H1 (cell line): Measurements from ENCODE around the gene PLLP. TPM values are rescaled to one million over a fixed set of nuclear protein-coding genes. Genes with fewer than 3 reads are reported as not detected.

ENCODE experiments used
- CTCF ChIA-PET: fragments of 300-600 bp; sonication (Branson Sonifier 250); formaldehyde crosslinking; loops from one replicate; lab custom pipeline; 2021; ENCODE audit not compliant: partially characterized antibody; lab: Charles Lee
- POLR2A ChIA-PET: fragments of 300-600 bp; sonication (Branson Sonifier 250); formaldehyde crosslinking; loops from one replicate; lab custom pipeline; 2021; ENCODE audit warnings: inconsistent platforms; ENCODE audit not compliant: partially characterized antibody; lab: Charles Lee
- DNase-seq, 2 experiments: peaks; one replicate each; pipeline versions ENCODE4 v3.0.0 to v3.0.0-alpha.2; 2010 to 2022; ENCODE audit warnings: low spot score in 2 of 2, low read depth in 1 of 2, mixed read lengths in 1 of 2
- FAIRE-seq: peaks from 2 replicates; lab custom pipeline; 2011; peaks lifted over from hg19 to GRCh38; lab: Jason Lieb, UNC
- H2AFZ ChIP-seq: 2 replicates; pipeline ENCODE4 v1.8.1; 2012; ENCODE audit warnings: low read length, inconsistent platforms
- H2AK5ac ChIP-seq: 2 replicates; pipeline ENCODE4 v1.6.1; 2013; ENCODE audit warnings: low read depth, low read length
- H2BK120ac ChIP-seq: replicated peaks from 2 replicates; pipeline ENCODE3; 2013; ENCODE audit warnings: low read depth, low read length, inconsistent platforms
- H2BK12ac ChIP-seq: 2 replicates; pipeline ENCODE4 v1.6.1; 2013; ENCODE audit warnings: low read depth, low read length
- H2BK15ac ChIP-seq: 2 replicates; pipeline ENCODE4 v1.6.1; 2013; ENCODE audit warnings: low read length
- H2BK20ac ChIP-seq: 2 replicates; pipeline ENCODE4 v1.6.1; 2013; ENCODE audit warnings: low read length
- H2BK5ac ChIP-seq: 2 replicates; pipeline ENCODE4 v1.6.1; 2013; ENCODE audit warnings: low read depth, low read length
- H3K14ac ChIP-seq: 2 replicates; pipeline ENCODE4 v1.6.1; 2013; ENCODE audit warnings: inconsistent platforms; ENCODE audit not compliant: insufficient read length
- H3K18ac ChIP-seq: 2 replicates; pipeline ENCODE4 v1.6.1; 2013; ENCODE audit warnings: low read length; ENCODE audit errors: extremely low read depth
- H3K23ac ChIP-seq: 2 replicates; pipeline ENCODE4 v1.6.1; 2013; ENCODE audit warnings: inconsistent platforms; ENCODE audit not compliant: insufficient read length
- H3K23me2 ChIP-seq: 2 replicates; pipeline ENCODE4 v1.6.1; 2013; ENCODE audit warnings: low read depth, low read length
- H3K27ac ChIP-seq: 2 replicates; pipeline ENCODE4 v1.6.1; 2011; ENCODE audit warnings: low read depth, low read length, inconsistent platforms
- H3K27me3 ChIP-seq, 4 experiments: replicated peaks in 1 of 4; 1 replicate in 1 of 4; 2 replicates in 3 of 4; pipeline versions ENCODE4 v1.6.1 to v1.8.1; 2011 to 2013; ENCODE audit warnings: low read length in 3 of 4, mild to moderate bottlenecking in 3 of 4, inconsistent platforms in 2 of 4, mixed read lengths in 2 of 4, moderate library complexity in 1 of 4; ENCODE audit not compliant: control insufficient read depth in 3 of 4, insufficient read depth in 3 of 4; ENCODE audit errors: extremely low read depth in 1 of 4
- H3K36me3 ChIP-seq, 4 experiments: 2 replicates each; pipeline versions ENCODE4 v1.6.1 to v1.8.1; 2011 to 2013; ENCODE audit warnings: mild to moderate bottlenecking in 4 of 4, low read length in 3 of 4, moderate library complexity in 2 of 4, control low read depth in 1 of 4, inconsistent platforms in 1 of 4; ENCODE audit not compliant: insufficient read depth in 4 of 4, control insufficient read depth in 2 of 4
- H3K4ac ChIP-seq: replicated peaks from 2 replicates; pipeline ENCODE3; 2013; ENCODE audit warnings: low read length, low read depth, mixed read lengths, inconsistent platforms; ENCODE audit not compliant: insufficient read length
- H3K4me1 ChIP-seq, 4 experiments: replicated peaks in 1 of 4; 1 replicate in 1 of 4; 2 replicates in 3 of 4; pipeline versions ENCODE4 v1.6.1 to v1.8.1; 2011 to 2013; ENCODE audit warnings: low read length in 3 of 4, inconsistent platforms in 2 of 4, mixed read lengths in 1 of 4; ENCODE audit not compliant: insufficient read depth in 4 of 4, control insufficient read depth in 3 of 4
- H3K4me2 ChIP-seq, 2 experiments: 2 replicates each; pipeline versions ENCODE4 v1.6.1 to v1.8.1; 2011 to 2013; ENCODE audit warnings: low read depth in 2 of 2, low read length in 2 of 2, control low read depth in 1 of 2, inconsistent platforms in 1 of 2, mild to moderate bottlenecking in 1 of 2; ENCODE audit not compliant: insufficient read depth in 1 of 2
- H3K4me3 ChIP-seq, 4 experiments: fragments of 200-600, 300-600 bp in 1 of 4; sonication (generic), shearing (Covaris generic), sonication (Bioruptor Twin) in 1 of 4; 2 replicates each; pipeline versions ENCODE4 v1.5.1 to v1.8.1; 2011 to 2016; ENCODE audit warnings: low read length in 4 of 4, low read depth in 3 of 4, control low read depth in 2 of 4, inconsistent platforms in 2 of 4, mild to moderate bottlenecking in 2 of 4, mixed read lengths in 1 of 4, moderate library complexity in 1 of 4; ENCODE audit not compliant: insufficient read depth in 2 of 4; ENCODE audit errors: extremely low read depth in 1 of 4
- H3K56ac ChIP-seq: replicated peaks from 2 replicates; pipeline ENCODE3; 2013; ENCODE audit warnings: low read depth, mild to moderate bottlenecking, mixed read lengths, low read length, inconsistent platforms; ENCODE audit not compliant: insufficient read length
- H3K79me1 ChIP-seq: 2 replicates; pipeline ENCODE4 v1.6.1; 2013; ENCODE audit warnings: low read depth, low read length, control low read depth
- H3K79me2 ChIP-seq, 2 experiments: 2 replicates each; pipeline versions ENCODE4 v1.6.1 to v1.8.1; 2012 to 2013; ENCODE audit warnings: low read length in 2 of 2, mild to moderate bottlenecking in 2 of 2, inconsistent platforms in 1 of 2; ENCODE audit not compliant: insufficient read depth in 2 of 2, control insufficient read depth in 1 of 2
- H3K9ac ChIP-seq, 4 experiments: replicated peaks in 1 of 4; 1 replicate in 1 of 4; 2 replicates in 3 of 4; pipeline versions ENCODE4 v1.6.1 to v1.8.1; 2011 to 2013; ENCODE audit warnings: low read depth in 3 of 4, low read length in 3 of 4, control low read depth in 2 of 4, mild to moderate bottlenecking in 2 of 4, moderate library complexity in 2 of 4, inconsistent platforms in 1 of 4; ENCODE audit errors: extremely low read depth in 1 of 4
- H3K9me3 ChIP-seq, 2 experiments: 2 replicates each; pipeline versions ENCODE4 v1.6.1 to v1.8.1; 2012 to 2013; ENCODE audit warnings: mild to moderate bottlenecking in 2 of 2, moderate library complexity in 2 of 2, control low read depth in 1 of 2, inconsistent platforms in 1 of 2, low read depth in 1 of 2, low read length in 1 of 2, mixed read lengths in 1 of 2; ENCODE audit not compliant: insufficient read depth in 2 of 2
- H4K20me1 ChIP-seq, 2 experiments: replicated peaks in 1 of 2; 2 replicates each; pipeline versions ENCODE3 to v1.8.1; 2011 to 2013; ENCODE audit warnings: inconsistent platforms in 2 of 2, low read length in 2 of 2, mild to moderate bottlenecking in 1 of 2; ENCODE audit not compliant: insufficient read depth in 2 of 2, control insufficient read depth in 1 of 2
- H4K5ac ChIP-seq: 2 replicates; pipeline ENCODE4 v1.6.1; 2013; ENCODE audit warnings: low read length, low read depth, mixed read lengths, inconsistent platforms; ENCODE audit not compliant: insufficient read length
- H4K8ac ChIP-seq: 2 replicates; pipeline ENCODE4 v1.8.0; 2013; ENCODE audit warnings: mild to moderate bottlenecking, moderate library complexity, low read length, inconsistent platforms; ENCODE audit not compliant: insufficient read depth; ENCODE audit errors: extremely low read depth
- H4K91ac ChIP-seq: replicated peaks from 2 replicates; pipeline ENCODE3; 2013; ENCODE audit warnings: low read length, mixed read lengths, inconsistent platforms; ENCODE audit not compliant: insufficient read length
- BRCA1 ChIP-seq: IDR thresholded peaks from 2 replicates; pipeline ENCODE4 v1.6.1; 2012; ENCODE audit warnings: low read depth, low read length, improper control_type of control experiment
- JUND ChIP-seq: IDR thresholded peaks from 2 replicates; pipeline ENCODE4 v1.6.1; 2011; ENCODE audit warnings: mild to moderate bottlenecking, improper control_type of control experiment, low read length
- POU5F1 ChIP-seq: IDR thresholded peaks from 2 replicates; pipeline ENCODE4 v1.6.1; 2011; ENCODE audit warnings: low read depth, mild to moderate bottlenecking, low read length, moderate library complexity
- TAF7 ChIP-seq: optimal IDR thresholded peaks from 2 replicates; pipeline ENCODE3; 2011; ENCODE audit warnings: low read depth, mild to moderate bottlenecking, inconsistent platforms, low read length, moderate library complexity, borderline replicate concordance
- TEAD4 ChIP-seq: IDR thresholded peaks from 2 replicates; pipeline ENCODE4 v1.6.1; 2012; ENCODE audit warnings: low read depth, low read length, inconsistent platforms, mixed read lengths
- WGBS, 2 experiments: shearing (Covaris generic) in 1 of 2; methylation state at CpG; one replicate each; pipeline versions ENCODE4 v1.1.6 to v1.1.7; 2013 to 2015; ENCODE audit warnings: low lambda C conversion rate in 2 of 2, mixed read lengths in 2 of 2, inconsistent platforms in 1 of 2, low coverage in 1 of 2, missing lambda C conversion rate in 1 of 2; ENCODE audit not compliant: insufficient replicate concordance in 2 of 2, insufficient coverage in 1 of 2, insufficient read length in 1 of 2; ENCODE audit errors: extremely low coverage in 1 of 2, missing lambda C conversion rate in 1 of 2; 5-methylcytosine and 5-hydroxymethylcytosine counted together
- polyA plus RNA-seq, 7 experiments: library from polyadenylated mRNA; depleted of rRNA in 3 of 7; stranded (reverse) in 5 of 7; unstranded in 2 of 7; fragments of >200 nt in 5 of 7; fragments of 200-250 nt in 2 of 7; gene quantifications; 1 replicate in 5 of 7; 2 replicates in 1 of 7; 4 replicates in 1 of 7; pipeline versions ENCODE4 v1.2.1 to v1.2.3, GENCODE V29; 2011 to 2013; ENCODE audit warnings: missing spikeins in 2 of 7, mixed read lengths in 2 of 7
- total RNA-seq: library from RNA; stranded (reverse); fragmentation: NEBNext Ultra II Directional; extraction: Animal tissue kit (Norgen Biotek cat#: 25700); gene quantifications from 2 replicates; pipeline ENCODE4 v1.2.1, GENCODE V29; 2021

PLLP gene
- total and polyA plus RNA-seq, 2 of the 8 experiments (the other 6 are each of a cell fraction or from before 2014, with no cell fraction given) = 2.9 to 10.6 TPM

- 83% methylated on average over 5 of the region's 5 CpGs; no CpG with 5 or more reads in 1 of the 2 experiments for WGBS, 2 experiments
- Histone ChIP-seq H3K23ac (no peak overlapping the region), H4K5ac (no peak overlapping the region), H2BK120ac (no peak overlapping the region), H3K56ac (no peak overlapping the region), H2BK12ac (no peak overlapping the region), H3K9me3 (no peaks in the 10 kb centered on the region), H4K8ac (no peak overlapping the region), H2BK5ac (no peak overlapping the region), H3K79me1 (no peaks in the 10 kb centered on the region), H3K18ac (no peak overlapping the region), H3K4ac (no peak overlapping the region), H3K14ac (no peak overlapping the region), H3K4me2 (no peak overlapping the region), H3K23me2 (no peaks in the 10 kb centered on the region), H3K27me3 (no peaks in the 10 kb centered on the region; a peak in 1 of 7 replicates), H4K91ac (no peak overlapping the region), H3K4me3 (no peak overlapping the region), H3K79me2 (no peaks in the 10 kb centered on the region), H4K20me1 (no peaks in the 10 kb centered on the region), H2BK15ac (no peak overlapping the region), H2AK5ac (no peak overlapping the region), H3K9ac (no peak overlapping the region; a peak in 1 of 7 replicates), H3K27ac (no peak overlapping the region), H2AFZ (no peak overlapping the region), H2BK20ac (no peak overlapping the region), H3K4me1 (no peaks in the 10 kb centered on the region), H3K36me3 (no peaks in the 10 kb centered on the region)
- no peak for FAIRE-seq
- POLR2A ChIA-PET = interaction anchor here (1.3 kb wide), 1 partner anchor 110 kb away, joined by 5 read pairs; no protein-coding TSS in a partner anchor
- DNase-seq = no peak
- CTCF ChIA-PET = interaction anchor here (0.9 to 18.2 kb wide), 2 partner anchors 65 to 110 kb away, joined by 3 to 513 read pairs; partner anchors contain the start of gene CX3CL1
- TF ChIP-seq JUND = no peak
- no peak for TF ChIP-seq TEAD4
- no peak for TF ChIP-seq BRCA1
- no peak for TF ChIP-seq POU5F1
- no peak for TF ChIP-seq TAF7
Measured at GRCh38 chr16:57307365-57307764, 22.9 kb upstream of the PLLP start.
